Measurements from ENCODE around the gene MAB21L4. TPM values are rescaled to one million over a fixed set of nuclear protein-coding genes. Genes with fewer than 3 reads are reported as not detected.
A peak's percentile ranks its signal among the peaks of the same experiment; 100 is the strongest.

MAB21L4 gene
- total RNA-seq (2021; fragmentation: NEBNext Ultra II Directional; extraction: Animal tissue kit (Norgen Biotek cat#: 25700)): not detected in 2 replicates
- 0.08 and 0.11 TPM in 2 replicates for polyA plus RNA-seq (2011; rRNA removed)
- 0.19 TPM for polyA plus RNA-seq (2011; cell fraction: cytosol; rRNA removed)
- polyA plus RNA-seq (2011; cell fraction: nucleus; rRNA removed): 0.10 TPM
- 0.17 to 0.31 TPM in 2 of 4 replicates, not detected in the others for polyA plus RNA-seq (2012, experiment 1 of 2)
- polyA plus RNA-seq (2012, experiment 2 of 2): 0.08 TPM
- 0.14 TPM for polyA plus RNA-seq (2013, experiment 1 of 2)
- polyA plus RNA-seq (2013, experiment 2 of 2): 0.20 TPM
- polyA minus RNA-seq (2011; rRNA and poly(A)+ RNA removed): 0.13 TPM in 1 of 2 replicates, not detected in the other
- polyA minus RNA-seq (2011; cell fraction: cytosol; rRNA and poly(A)+ RNA removed): not detected
- polyA minus RNA-seq (2011; cell fraction: nucleus; rRNA and poly(A)+ RNA removed): not detected
- long read RNA-seq, experiment 1: 0 reads
- long read RNA-seq, experiment 2: 0 reads

- H3K18ac ChIP-seq (ENCODE audit: extremely low read depth, low read length): no peak within 1 kb of the TSS
- no peak within 1 kb of the TSS; a peak in 1 of 7 replicates for H3K9ac ChIP-seq (replicated peaks in 1 of 4; ENCODE audit: extremely low read depth in 1 of 4, low read depth in 3 of 4, low read length in 3 of 4)
- no peak within 1 kb of the TSS for H2BK15ac ChIP-seq (ENCODE audit: low read length)
- DNase-seq (ENCODE audit: low read depth in 1 of 2, low spot score in 2 of 2) (peak in 1 of 2 experiments; percentile 23), FAIRE-seq (no peak)
- H2BK120ac ChIP-seq (replicated peaks; ENCODE audit: low read depth, low read length): no peak within 1 kb of the TSS
- no peak within 1 kb of the TSS for H3K4me3 ChIP-seq (ENCODE audit: extremely low read depth in 1 of 4, insufficient read depth in 2 of 4, low read depth in 3 of 4, low read length in 4 of 4)
- H4K91ac ChIP-seq (replicated peaks; ENCODE audit: insufficient read length, low read length): peak within 1 kb of the TSS; percentile 30
- no peak within 1 kb of the TSS for H2BK20ac ChIP-seq (ENCODE audit: low read length)
- H3K56ac ChIP-seq (replicated peaks; ENCODE audit: insufficient read length, low read depth, low read length): no peak within 1 kb of the TSS
- H2BK5ac ChIP-seq (ENCODE audit: low read depth, low read length): peak within 1 kb of the TSS; percentile 26; the same call in 1 of the 2 replicates
- no peaks in the 10 kb centered on the region for H3K79me2 ChIP-seq (ENCODE audit: control insufficient read depth in 1 of 2, insufficient read depth in 2 of 2, low read length in 2 of 2)
- H3K79me1 ChIP-seq (ENCODE audit: low read depth, low read length): no peaks in the 10 kb centered on the region
- POLR2A ChIA-PET (ENCODE audit: partially characterized antibody): no interaction called here
- H3K36me3 ChIP-seq (ENCODE audit: control insufficient read depth in 2 of 4, insufficient read depth in 4 of 4, low read length in 3 of 4): no peaks in the 10 kb centered on the region
- no peak within 1 kb of the TSS for H3K4me2 ChIP-seq (ENCODE audit: insufficient read depth in 1 of 2, low read depth in 2 of 2, low read length in 2 of 2)
- no peaks in the 10 kb centered on the region for H3K27me3 ChIP-seq (replicated peaks in 1 of 4; ENCODE audit: control insufficient read depth in 3 of 4, extremely low read depth in 1 of 4, insufficient read depth in 3 of 4, low read length in 3 of 4)
- H4K20me1 ChIP-seq (replicated peaks in 1 of 2; ENCODE audit: control insufficient read depth in 1 of 2, insufficient read depth in 2 of 2, low read length in 2 of 2): peaks cover 0 to 2% of the 10 kb centered on the region in 2 experiments
- peak within 1 kb of the TSS; percentile 50; the same call in 1 of the 2 replicates for H2BK12ac ChIP-seq (ENCODE audit: low read depth, low read length)
- no peak within 1 kb of the TSS for H3K14ac ChIP-seq (ENCODE audit: insufficient read length)
- H4K5ac ChIP-seq (ENCODE audit: insufficient read length, low read depth, low read length): no peak within 1 kb of the TSS
- H2AFZ ChIP-seq (ENCODE audit: low read length): no peak within 1 kb of the TSS
- H2AK5ac ChIP-seq (ENCODE audit: low read depth, low read length): peak within 1 kb of the TSS; percentile 78; the same call in 1 of the 2 replicates
- H3K4ac ChIP-seq (replicated peaks; ENCODE audit: insufficient read length, low read depth, low read length): no peak within 1 kb of the TSS
- H3K23ac ChIP-seq (ENCODE audit: insufficient read length): no peak within 1 kb of the TSS
- WGBS, 2 experiments (ENCODE audit: extremely low coverage in 1 of 2, insufficient coverage in 1 of 2, insufficient read length in 1 of 2, insufficient replicate concordance in 2 of 2, low coverage in 1 of 2, low lambda C conversion rate in 2 of 2, missing lambda C conversion rate in 1 of 2): 80% methylated on average over 24 of the region's 24 CpGs; no CpG with 5 or more reads in 1 of the 2 experiments
- CTCF ChIA-PET (ENCODE audit: partially characterized antibody): interaction anchor here (1.1 to 2.0 kb wide), 2 partner anchors 18 to 38 kb away, joined by 6 read pairs; no protein-coding TSS in a partner anchor
- 0 out of 7 replicates have a peak, but pooled peaks cover 0 to 2% (median 0%) of the 10 kb centered on the region in 4 experiments for H3K4me1 ChIP-seq (replicated peaks in 1 of 4; ENCODE audit: control insufficient read depth in 3 of 4, insufficient read depth in 4 of 4, low read length in 3 of 4)
- no peaks in the 10 kb centered on the region for H3K23me2 ChIP-seq (ENCODE audit: low read depth, low read length)
- H3K9me3 ChIP-seq (ENCODE audit: insufficient read depth in 2 of 2, low read depth in 1 of 2, low read length in 1 of 2): no peaks in the 10 kb centered on the region; a peak in 1 of 4 replicates
- H3K27ac ChIP-seq (ENCODE audit: low read depth, low read length): no peak within 1 kb of the TSS
- 0 out of 2 replicates have a peak within 1 kb of the TSS, but pooled peaks have one; percentile 25 for H4K8ac ChIP-seq (ENCODE audit: extremely low read depth, insufficient read depth, low read length)
- TF ChIP-seq POLR2A (IDR thresholded peaks at IDR 0.05; ENCODE audit: control extremely low read depth in 1 of 2, low read depth in 2 of 2, low read length in 2 of 2): no peak
- TF ChIP-seq SIN3A (conservative IDR thresholded peaks at IDR 0.05 in 1 of 2, IDR thresholded peaks at IDR 0.05 in 1 of 2; ENCODE audit: low read depth in 1 of 2, low read length in 2 of 2): no peak
- TF ChIP-seq ATF2 (IDR thresholded peaks at IDR 0.05; ENCODE audit: low read length): no peak
- TF ChIP-seq TCF12 (IDR thresholded peaks at IDR 0.05; ENCODE audit: low read depth, low read length): no peak
- no peak for TF ChIP-seq EGR1 (IDR thresholded peaks at IDR 0.05; ENCODE audit: borderline replicate concordance, low read depth, low read length)
- TF ChIP-seq SIX5 (IDR thresholded peaks at IDR 0.05; ENCODE audit: low read depth, low read length): no peak
- TF ChIP-seq E2F6 (IDR thresholded peaks at IDR 0.05): no peak
- no peak for TF ChIP-seq GTF2F1 (IDR thresholded peaks at IDR 0.05; ENCODE audit: borderline replicate concordance, low read depth, low read length)
Measured at GRCh38 chr2:240895656-240896388, at the start of gene MAB21L4. Gene MAB21L4 (minus strand): TSS chr2:240896156. CDS start chr2:240895997, 159 bp downstream.

All from H1 (cell line).